Right lobe of liver (tissue), 6 donors: ENCODE results near the gene CZIB. TPM values are rescaled to one million over a fixed set of nuclear protein-coding genes. Genes with fewer than 3 reads are reported as not detected.
"Not testable (repeated sequence)": the region's sequence is repeated elsewhere in the genome, so short reads cannot be mapped to it uniquely, and the experiment has no call there.

Experiments
- ATAC-seq, 4 donors: fragments of 200-7000 bp; cut with Tn5 transposase; one replicate each; pipeline ENCODE4 v1.9.1; 2020; ENCODE audit warnings: mild to moderate bottlenecking in 4 of 4, moderate library complexity in 4 of 4
- DNase-seq, 3 donors: peaks; one replicate each; pipeline ENCODE4 v3.0.0-alpha.2; 2020
- H3K27ac ChIP-seq, 3 donors: fragments of 200-600 bp; one replicate each; pipeline ENCODE4 v1.8.0; 2022
- H3K27me3 ChIP-seq, 2 donors: fragments of 200-600 bp; one replicate each; pipeline ENCODE4 v1.8.0; 2022
- H3K36me3 ChIP-seq, 4 donors: fragments of 200-600 bp; sonication (generic) in 1 of 4; one replicate each; pipeline versions ENCODE4 v1.5.1 to v1.8.0; 2017 to 2022; ENCODE audit warnings: control low read depth in 1 of 4
- H3K4me1 ChIP-seq, 4 donors: fragments of 200-600 bp; sonication (generic) in 1 of 4; one replicate each; pipeline versions ENCODE4 v1.5.1 to v1.8.0; 2017 to 2022; ENCODE audit warnings: control low read depth in 1 of 4
- H3K4me3 ChIP-seq, 3 donors: fragments of 200-600 bp; one replicate each; pipeline ENCODE4 v1.8.0; 2022
- H3K9me3 ChIP-seq, 4 donors: fragments of 200-600 bp; sonication (generic) in 1 of 4; one replicate each; pipeline versions ENCODE4 v1.5.1 to v1.8.0; 2017 to 2022; ENCODE audit warnings: control low read depth in 1 of 4
- POLR2A ChIP-seq: fragments of 450-650 bp; IDR thresholded peaks from one replicate; pipeline ENCODE4 v1.6.1; 2017; ENCODE audit warnings: antibody characterized with exemption, mild to moderate bottlenecking
- WGBS: methylation state at CpG from one replicate; pipeline ENCODE4 v1.1.6; 2018; ENCODE audit warnings: low coverage, low lambda C conversion rate; ENCODE audit not compliant: insufficient coverage; ENCODE audit errors: missing lambda C conversion rate; 5-methylcytosine and 5-hydroxymethylcytosine counted together
- intact Hi-C, 2 donors: fragments of 100-400 bp; cut with DNase I; formaldehyde crosslinking; loops; one replicate each; pipeline versions ENCODE4 v1.11.2 to v1.14.1; 2022
- total RNA-seq, 6 experiments: library from RNA; depleted of rRNA in 2 of 6; stranded (reverse); fragments of >200 nt in 2 of 6; fragmentation: NEBNext Ultra II Directional in 3 of 6; extraction: Animal tissue kit (Norgen Biotek cat#: 25700) in 3 of 6; gene quantifications; one replicate each; pipeline versions ENCODE4 v1.1.0 to v1.2.4, GENCODE V29; 2016 to 2023
- TF ChIP-seq, protein P1 (sequence below), 4 donors: fragments of 200-600 bp in 3 of 4; fragments of 450-650 bp in 1 of 4; IDR thresholded peaks; one replicate each; pipeline versions ENCODE4 v1.5.1 to v1.8.0; 2016 to 2022; ENCODE audit warnings: antibody characterized with exemption in 4 of 4, mild to moderate bottlenecking in 2 of 4
- donor health status: DM: no; HTN: yes; CAD: no.
- donor health status: DM: no; HTN: no; CAD: no.
- donor health status: DM: no; HTN: no; CAD: no.
- donor health status: DM: no; HTN: yes; CAD: no.
- donor health status: DM: no; HTN: yes; CAD: no.

The CZIB gene
- total RNA-seq, 6 experiments from 2014 or later, result 20.6 to 28.8 (median 24.2) TPM

DNA sequence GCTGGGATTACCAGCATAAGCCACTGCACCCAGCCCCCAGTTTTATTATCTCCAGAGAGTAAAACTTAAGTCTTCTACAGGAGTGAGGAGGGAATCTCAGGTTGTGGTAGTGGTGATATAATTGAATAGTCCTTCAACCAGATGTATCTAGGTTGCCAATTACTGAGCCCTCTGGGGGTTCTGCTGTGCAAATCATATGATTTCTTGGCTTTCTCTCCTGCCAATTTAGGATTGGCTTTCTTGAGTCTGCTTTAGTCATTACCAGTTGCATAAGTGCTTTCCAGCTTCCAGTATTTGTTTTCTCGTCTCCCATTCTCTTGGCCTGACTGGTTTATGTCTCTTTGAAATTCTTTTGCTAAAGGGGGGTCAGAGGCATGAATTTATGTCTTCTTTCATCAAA is 12.7 kb downstream of the CZIB start:
- intact Hi-C loops, result no loop called here
- TF ChIP-seq, protein P1, sequence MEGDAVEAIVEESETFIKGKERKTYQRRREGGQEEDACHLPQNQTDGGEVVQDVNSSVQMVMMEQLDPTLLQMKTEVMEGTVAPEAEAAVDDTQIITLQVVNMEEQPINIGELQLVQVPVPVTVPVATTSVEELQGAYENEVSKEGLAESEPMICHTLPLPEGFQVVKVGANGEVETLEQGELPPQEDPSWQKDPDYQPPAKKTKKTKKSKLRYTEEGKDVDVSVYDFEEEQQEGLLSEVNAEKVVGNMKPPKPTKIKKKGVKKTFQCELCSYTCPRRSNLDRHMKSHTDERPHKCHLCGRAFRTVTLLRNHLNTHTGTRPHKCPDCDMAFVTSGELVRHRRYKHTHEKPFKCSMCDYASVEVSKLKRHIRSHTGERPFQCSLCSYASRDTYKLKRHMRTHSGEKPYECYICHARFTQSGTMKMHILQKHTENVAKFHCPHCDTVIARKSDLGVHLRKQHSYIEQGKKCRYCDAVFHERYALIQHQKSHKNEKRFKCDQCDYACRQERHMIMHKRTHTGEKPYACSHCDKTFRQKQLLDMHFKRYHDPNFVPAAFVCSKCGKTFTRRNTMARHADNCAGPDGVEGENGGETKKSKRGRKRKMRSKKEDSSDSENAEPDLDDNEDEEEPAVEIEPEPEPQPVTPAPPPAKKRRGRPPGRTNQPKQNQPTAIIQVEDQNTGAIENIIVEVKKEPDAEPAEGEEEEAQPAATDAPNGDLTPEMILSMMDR (IDR thresholded peaks at IDR 0.05), result no peak
- TF ChIP-seq POLR2A, result no peak
- no peak overlapping the region for H3K27ac ChIP-seq
- WGBS, result 88% methylated on average over 1 of the region's 1 CpG
- H3K4me1 ChIP-seq, result no peaks in the 10 kb centered on the region
- no peaks in the 10 kb centered on the region for H3K27me3 ChIP-seq
- H3K9me3 ChIP-seq, result no peaks in the 10 kb centered on the region
- peaks cover 0 to 84% (median 50%) of the 10 kb centered on the region in 4 donors for H3K36me3 ChIP-seq
- no peak for ATAC-seq
- DNase-seq, result no peak
- H3K4me3 ChIP-seq, result no peak overlapping the region

DNA sequence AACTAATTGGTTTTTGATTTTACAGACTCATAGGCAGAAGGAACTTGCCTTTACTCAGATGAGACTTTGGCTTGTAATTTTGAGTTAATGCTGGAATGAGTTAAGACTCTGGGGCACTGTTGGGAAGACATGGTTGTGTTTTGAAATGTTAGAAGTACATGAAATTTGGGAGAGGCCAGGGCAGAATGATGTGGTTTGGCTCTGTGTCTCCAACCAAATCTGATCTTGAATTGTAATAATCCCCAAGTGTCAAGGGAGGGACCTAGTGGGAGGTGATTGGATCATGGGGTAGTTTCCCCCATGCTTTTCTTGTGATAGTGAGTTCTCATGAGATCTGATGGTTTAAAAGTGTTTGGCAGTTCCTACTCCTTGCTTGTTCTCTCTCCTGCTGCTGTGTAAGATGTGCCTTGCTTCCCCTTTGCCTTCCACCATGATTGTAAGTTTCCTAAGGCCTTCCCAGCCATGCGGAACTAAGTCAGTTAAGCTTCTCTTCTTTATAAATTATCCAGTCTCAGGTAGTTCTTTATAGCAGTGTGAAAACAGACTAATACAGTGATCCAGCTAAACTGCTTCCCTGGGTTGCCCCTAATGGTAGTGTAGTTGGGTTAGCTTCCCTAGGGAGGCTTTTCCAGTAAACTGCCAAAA is 13.6 kb downstream of the CZIB start:
- WGBS, result 92% methylated on average over 1 of the region's 1 CpG
- DNase-seq, result no peak

DNA sequence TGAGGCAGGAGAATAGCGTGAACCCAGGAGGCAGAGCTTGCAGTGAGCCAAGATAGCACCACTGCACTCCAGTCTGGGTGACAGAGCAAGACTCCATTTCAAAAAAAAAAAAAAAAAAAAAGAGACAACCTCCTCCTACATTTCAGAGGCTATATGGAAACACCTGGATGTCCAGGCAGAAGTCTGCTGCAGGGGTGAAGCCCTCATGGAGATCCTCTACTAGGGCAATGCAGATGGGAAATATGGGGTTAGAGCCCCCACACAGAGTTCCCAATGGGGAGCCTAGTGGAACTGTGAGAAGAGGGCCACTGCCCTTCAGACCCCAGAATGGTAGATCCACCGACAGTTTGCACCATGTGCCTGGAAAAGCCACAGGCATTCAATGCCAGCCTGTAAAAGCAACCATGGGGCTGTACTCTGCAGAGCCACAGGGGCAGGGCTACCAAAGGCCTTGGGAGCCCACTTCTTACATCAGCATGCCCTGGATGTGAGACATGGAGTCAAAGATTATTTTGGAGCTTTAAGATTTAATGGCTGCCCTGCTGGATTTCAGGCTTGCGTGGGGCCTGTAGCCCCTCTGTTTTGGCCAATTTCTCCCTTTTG is 14.2 kb downstream of the CZIB start:
- H3K4me3 ChIP-seq, ATAC-seq, intact Hi-C loops, H3K4me1 ChIP-seq, H3K27ac ChIP-seq, H3K9me3 ChIP-seq, DNase-seq, H3K27me3 ChIP-seq: not testable (repeated sequence)
- peaks cover 0 to 85% (median 50%) of the 10 kb centered on the region in 4 donors for H3K36me3 ChIP-seq
- 100% methylated on average over 2 of the region's 3 CpGs for WGBS

More for the DNA sequence above, 13.6 kb downstream of the CZIB start:
- intact Hi-C loops, result no loop called here
- no peak for ATAC-seq
- Histone ChIP-seq H3K36me3 (peaks cover 0 to 85% (median 50%) of the 10 kb centered on the region in 4 donors), H3K27ac (no peak overlapping the region), H3K27me3 (no peaks in the 10 kb centered on the region), H3K4me3 (no peak overlapping the region), H3K4me1 (no peaks in the 10 kb centered on the region), H3K9me3 (no peaks in the 10 kb centered on the region)
- TF ChIP-seq POLR2A, result no peak
- TF ChIP-seq, protein P1 (IDR thresholded peaks at IDR 0.05), result no peak

DNA sequence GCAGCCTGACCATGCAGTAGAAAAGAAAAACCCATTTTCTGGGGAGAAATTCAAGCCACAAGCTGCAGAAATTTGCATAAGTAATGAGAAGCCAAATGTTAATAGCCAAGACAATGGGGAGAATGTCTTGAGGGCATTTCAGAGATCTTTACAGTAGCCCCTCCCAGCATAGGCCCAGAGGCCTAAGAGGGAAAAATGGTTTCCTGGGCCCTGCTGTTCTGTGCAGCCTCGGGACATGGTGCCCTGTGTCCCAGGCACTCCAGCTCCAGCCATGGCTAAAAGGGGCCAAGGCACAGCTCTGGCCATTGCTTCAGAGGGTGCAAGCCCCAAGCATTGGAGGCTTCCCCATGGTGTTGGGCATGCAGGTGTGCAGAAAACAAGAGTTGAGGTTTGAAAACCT is 14.9 kb downstream of the CZIB start:
- intact Hi-C loops, H3K27ac ChIP-seq, H3K4me1 ChIP-seq, H3K27me3 ChIP-seq, ATAC-seq, DNase-seq, H3K4me3 ChIP-seq, H3K9me3 ChIP-seq: not testable (repeated sequence)
- H3K36me3 ChIP-seq, result peaks cover 0 to 83% (median 43%) of the 10 kb centered on the region in 4 donors
- WGBS, result no CpG with 5 or more reads among the region's 1 CpG

DNA sequence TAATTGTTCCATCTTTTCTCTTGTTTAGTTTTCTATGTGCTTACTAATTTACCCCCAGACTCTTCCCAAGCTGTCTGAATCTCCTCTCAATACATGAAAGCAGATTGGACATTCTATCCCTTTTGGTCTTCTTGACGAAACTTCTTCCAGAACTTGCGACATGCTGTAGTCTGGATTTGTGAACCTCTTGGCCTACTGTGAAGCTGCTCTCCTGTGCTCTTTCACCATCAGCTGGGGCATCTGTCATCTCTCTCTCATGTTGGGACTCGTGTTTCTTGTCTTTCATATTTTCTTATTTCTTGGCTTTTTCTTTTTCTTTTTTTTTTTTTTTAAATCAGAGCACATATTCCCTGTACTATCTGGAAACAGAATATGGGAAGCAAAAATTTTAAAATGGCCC is 17.0 kb downstream of the CZIB start:
- no peak overlapping the region for H3K27ac ChIP-seq
- intact Hi-C loops, result no loop called here
- no peak overlapping the region for H3K4me3 ChIP-seq
- H3K36me3 ChIP-seq, result peaks cover 0 to 63% (median 31%) of the 10 kb centered on the region in 4 donors
- no peaks in the 10 kb centered on the region for H3K9me3 ChIP-seq
- TF ChIP-seq, protein P1 (IDR thresholded peaks at IDR 0.05), result no peak
- no peak for TF ChIP-seq POLR2A
- peaks cover 0 to 13% (median 4%) of the 10 kb centered on the region in 4 donors for H3K4me1 ChIP-seq
- DNase-seq (no peak), ATAC-seq (no peak)
- no peaks in the 10 kb centered on the region for H3K27me3 ChIP-seq
- WGBS, result 82% methylated on average over 3 of the region's 3 CpGs
